Measurements from ENCODE around the gene NCAPG.

DNA sequence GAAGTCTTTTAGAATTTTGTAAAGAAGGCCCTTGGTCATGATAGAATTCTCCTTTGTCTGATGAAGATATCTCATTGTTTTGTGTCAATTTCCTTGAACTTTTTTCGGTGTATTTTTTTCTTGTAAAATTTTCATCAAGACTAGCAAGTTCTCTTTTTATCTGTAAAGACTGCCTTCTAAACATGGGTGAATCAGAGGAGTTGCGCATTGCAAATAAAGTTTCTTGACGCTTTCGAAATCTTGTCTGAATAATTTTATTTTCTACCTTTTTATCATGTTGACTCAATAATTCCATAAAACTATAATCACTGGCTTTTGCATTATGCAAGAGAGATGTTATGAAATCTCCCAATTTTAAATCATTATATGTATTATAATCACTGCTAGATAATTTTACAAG, 66.2 kb downstream of the NCAPG start:
- no peak for TF ChIP-seq CTCF (IDR thresholded peaks at IDR 0.05)
- TF ChIP-seq POLR2A (IDR thresholded peaks at IDR 0.05), result no peak

All from body of pancreas (tissue), 4 donors.